HG03103 (cell line): ENCODE measurements around the gene DDX28.
A peak's percentile ranks its signal among the peaks of the same experiment; 100 is the strongest.
"Not testable (repeated sequence)": the region's sequence is repeated elsewhere in the genome, so short reads cannot be mapped to it uniquely, and the experiment has no call there.

ENCODE experiments used
- ATAC-seq: cut with Tn5 transposase; IDR thresholded peaks from one replicate; pipeline ENCODE4 v1.9.1; 2021; ENCODE audit warnings: low read depth; ENCODE audit not compliant: unreplicated experiment

Gene DDX28

DNA sequence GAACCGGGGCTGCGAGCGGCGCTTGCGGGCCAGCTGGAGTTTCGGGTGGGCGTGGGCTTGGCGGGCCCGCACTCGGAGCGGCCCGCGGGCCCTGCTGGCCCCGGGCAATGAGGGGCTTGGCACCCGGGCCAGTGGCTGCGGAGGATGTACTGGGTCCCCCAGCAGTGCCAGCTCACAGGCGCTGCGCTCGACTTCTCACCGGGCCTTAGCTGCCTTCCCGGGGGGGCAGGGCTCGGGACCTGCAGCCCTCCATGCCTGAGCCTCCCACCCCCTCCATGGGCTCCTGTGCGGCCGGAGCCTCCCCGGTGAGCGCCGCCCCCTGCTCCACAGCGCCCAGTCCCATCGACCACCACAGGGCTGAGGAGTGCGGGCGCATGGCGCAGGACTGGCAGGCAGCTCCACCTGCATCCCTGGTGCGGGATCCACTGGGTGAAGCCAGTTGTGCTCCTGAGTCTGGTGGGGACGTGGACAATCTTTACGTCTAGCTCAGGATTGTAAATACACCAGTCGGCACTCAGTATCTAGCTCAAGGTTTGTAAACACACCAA is 24.7 kb downstream of the DDX28 start:
- ATAC-seq: not testable (repeated sequence)

DNA sequence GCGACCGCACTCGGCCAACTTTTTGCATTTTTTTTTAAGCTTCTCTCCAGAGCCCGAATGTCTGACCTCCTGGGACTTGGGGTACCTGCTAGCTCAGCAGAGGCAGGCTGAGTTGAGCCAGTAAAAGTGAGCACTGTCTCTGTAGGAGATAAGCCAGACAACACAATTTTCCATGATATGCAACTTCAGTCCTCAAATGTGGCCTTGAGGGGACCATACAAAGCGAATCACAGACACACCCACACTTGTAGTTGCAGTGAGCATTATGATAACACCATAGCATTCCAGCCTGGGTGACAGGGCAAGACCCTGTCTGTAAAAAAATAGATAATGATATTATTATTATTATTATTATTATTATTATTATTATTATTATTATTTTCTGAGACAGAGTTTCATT is 26.4 kb downstream of the DDX28 start:
- ATAC-seq: no peak

DNA sequence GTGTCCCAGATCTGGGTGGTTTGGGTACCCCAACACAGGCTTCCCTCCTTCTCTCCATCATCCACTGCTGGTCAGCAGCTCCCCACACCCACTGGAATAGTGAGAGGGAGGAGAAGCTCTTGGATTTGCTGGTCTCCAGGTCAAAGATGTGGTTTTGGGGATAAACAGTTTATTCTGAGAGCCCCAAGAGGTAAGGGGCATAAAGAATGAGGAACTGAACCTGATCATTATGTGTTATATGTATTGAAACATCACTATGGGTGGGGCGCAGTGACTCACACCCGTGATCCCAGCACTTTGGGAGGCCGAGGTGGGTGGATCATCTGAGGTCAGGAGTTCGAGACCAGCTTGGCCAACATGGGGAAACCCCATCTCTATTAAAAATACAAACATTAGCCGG is 27.6 kb downstream of the DDX28 start:
- ATAC-seq: no peak

DNA sequence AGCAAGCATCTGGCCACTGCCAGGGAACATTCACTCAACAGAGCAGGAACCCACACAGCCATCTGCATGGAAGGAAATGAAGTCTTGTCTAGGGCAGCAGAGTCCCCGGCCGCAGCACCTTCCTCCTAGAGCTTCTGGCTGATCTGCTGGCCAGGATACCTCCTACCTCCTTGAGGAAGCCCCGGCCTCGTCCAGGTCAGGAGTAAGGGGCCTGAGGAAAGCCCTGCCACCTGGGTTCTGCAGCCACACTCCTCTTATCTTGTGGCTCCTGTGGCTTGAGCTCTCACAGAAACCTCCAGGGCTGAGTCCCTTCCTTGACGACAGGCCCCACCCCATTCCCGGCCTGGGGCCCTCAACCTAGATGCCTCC is 29.0 kb downstream of the DDX28 start:
- not testable (repeated sequence) for ATAC-seq

DNA sequence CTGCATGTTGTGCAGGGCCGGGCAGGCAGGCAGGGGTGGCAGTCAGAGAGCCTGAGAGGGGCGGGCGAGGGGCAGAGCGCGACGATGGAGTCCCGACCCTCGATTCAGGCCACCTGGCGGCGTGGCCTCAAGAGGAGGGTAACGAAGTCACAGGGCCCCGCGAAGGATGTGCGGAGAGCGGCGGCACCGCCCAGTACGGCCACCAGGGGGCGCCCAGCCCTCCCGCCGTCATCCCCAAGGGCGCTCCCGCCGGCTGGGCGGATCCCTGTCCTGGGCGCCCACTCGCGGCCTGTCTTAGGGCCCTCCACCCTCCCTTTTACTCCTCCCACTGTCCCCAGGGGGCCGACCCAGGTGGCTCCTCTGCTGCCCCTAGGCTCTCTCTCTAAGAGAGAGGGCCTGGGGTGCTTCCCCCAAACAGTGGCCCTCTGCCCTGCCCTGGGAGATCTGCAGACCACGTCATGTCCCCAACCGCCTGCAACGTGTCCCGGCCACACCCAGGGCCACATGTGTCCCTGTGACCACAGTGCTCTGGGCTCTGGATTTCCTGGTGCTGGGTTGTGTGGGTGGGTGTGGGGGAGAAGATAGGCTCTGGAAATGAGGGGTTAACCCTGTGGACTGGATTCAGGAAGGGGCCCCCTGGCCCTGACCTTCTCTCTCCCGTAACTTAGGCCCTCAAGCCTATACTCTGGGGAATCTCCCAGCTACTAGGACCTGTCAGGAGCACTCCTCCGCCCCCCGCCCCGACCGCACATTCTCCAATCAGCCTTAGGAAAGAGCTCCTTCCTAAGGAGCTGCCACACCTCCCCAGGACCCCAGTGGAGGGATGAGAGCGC is 29.6 kb downstream of the DDX28 start:
- peak; percentile 62 for ATAC-seq

DNA sequence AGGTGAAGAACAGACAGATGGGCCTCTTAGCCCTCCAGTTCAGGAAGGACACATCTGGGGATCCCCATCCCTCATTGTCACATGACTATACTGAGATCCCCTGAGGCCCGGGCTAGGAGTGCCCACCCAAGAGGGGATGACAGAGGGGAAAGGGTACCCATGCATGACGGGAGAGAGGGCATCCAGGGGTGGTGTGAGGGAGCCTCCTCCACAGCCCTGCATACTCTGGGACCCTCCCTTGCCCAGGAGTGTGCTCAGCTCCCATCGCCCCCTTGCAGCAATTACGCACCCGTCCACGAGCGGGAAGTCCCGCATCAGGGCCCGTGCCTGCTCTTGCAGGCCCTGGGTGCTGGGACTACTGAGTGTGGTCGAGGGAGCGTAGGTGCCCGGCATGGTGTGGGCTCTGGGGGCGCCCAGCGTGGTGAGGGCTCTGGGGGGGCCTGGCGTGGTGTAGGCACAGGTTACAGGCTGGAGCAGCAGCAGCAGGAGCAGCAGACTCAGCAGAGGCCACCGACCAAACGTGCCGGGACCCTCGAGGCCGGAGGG is 30.3 kb downstream of the DDX28 start:
- ATAC-seq: peak; percentile 11

DNA sequence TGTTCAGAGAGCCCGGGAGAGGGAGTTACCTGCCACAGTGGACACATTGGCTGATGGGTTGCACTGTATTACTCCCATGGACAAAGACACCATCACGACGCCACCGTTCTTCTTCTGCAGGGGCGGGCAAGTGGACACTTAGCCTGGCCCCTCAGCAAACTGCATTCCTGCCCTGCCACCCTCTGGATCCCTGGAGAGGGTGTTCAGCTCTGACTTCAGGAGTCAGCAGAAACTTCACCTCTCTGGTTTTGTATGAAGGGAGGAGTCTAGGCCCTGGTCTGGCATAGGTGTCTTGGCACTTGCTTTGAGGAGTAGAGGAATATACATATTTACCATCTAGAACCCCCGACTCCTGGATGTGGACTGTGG is 33.0 kb downstream of the DDX28 start:
- no peak for ATAC-seq

DNA sequence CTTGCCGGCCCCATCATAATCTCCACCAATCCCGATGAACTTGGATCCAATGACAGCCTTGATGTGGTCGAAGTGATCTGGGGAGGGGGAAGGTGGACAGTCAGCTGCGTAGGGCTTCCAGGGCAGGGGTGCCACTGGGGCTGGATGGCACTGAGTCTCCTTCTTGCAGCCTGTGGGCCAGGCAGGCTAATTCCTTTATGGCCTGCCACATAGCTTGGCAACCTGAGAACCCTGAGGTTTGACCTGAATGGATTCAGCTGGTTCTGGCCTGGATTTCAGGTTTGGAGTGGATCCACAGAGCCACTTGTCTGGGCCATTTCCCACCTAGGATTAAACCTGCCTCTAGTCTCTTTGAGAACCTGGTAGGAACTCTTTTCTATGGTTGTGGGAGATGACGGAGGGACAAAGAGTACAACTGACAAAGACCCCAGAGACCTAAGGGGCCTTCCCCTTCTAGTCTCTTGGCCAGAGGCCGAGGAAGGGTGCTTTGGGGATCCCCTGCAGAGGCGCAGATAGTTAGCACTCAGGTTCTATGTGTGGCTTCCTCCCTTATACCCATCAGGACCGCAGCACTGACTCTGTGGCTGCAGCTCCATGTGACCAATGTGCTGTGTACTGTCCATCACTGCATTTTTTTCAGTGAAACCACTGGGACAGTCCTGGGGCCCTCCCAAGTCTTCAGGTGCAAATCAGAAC is 33.6 kb downstream of the DDX28 start:
- ATAC-seq: no peak

DNA sequence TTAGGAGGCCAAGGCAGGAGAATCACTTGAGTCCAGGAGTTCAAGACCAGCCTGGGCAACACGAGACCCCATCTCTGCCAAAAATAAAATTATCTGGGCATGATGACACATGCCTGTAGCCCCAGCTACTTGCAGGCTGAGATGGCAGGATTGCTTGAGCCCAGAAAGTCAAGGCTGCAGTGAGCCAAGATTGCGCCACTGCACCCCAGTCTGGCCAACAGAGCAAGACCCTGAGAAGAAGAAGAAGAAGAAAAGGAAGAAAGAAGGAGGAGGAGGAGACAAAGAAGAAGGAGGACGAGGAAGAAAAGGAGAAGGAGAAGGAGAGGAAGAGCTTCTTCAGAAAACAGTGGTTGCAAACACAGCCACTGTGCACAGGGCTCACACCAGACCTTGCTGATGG is 34.4 kb downstream of the DDX28 start:
- ATAC-seq: no peak

DNA sequence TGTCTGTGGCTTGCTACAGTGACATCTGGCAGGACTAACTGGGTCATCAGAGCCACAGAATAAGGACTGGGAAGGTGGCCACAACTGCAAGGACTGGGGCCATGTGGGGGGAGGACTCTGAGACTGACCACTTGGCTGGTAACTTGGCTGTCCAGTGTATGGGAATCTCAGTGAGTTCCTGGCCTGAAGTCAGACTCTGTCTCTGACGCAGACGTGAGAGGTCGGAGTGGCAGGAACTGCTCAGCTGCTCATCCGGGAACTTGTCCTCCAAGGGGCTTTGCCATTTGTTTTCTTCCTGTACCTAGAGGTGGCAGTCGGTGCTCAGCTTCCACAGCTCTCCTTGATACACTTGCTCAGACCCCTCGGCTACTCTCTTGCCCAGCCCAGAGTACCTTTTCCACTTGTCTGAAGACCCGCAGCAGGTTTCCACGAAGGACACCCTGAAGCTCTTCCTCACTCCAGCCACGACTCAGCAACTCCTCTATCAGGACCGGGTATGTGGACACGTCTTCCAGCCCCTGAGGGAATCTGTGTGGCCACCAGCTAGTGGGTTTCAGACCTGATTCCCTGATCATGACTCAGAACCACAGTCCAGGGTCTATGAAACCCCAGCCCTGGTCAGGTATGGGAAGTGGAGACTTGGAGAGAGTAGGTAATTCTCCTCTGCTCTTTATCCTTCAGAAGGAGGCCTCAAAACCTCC is 35.4 kb downstream of the DDX28 start:
- no peak for ATAC-seq

DNA sequence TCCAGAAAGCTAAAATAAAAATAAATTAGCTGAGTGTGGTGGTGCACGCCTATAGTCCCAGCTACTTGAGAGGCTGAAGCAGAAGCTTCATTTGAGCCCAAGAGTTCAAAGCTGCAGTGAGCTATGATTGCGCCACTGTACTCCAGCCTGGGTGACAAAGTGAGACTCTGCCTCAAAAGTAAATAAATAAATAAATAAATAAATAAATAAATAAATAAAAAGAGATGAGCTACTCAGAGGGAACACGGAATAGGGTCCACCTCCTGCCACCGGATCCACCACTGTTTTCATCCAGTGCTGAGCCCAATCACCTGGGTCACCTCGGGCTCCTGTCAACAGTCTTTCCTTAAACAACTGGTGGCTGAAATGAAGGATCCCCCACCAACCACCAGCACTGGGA is 36.1 kb downstream of the DDX28 start:
- no peak for ATAC-seq

DNA sequence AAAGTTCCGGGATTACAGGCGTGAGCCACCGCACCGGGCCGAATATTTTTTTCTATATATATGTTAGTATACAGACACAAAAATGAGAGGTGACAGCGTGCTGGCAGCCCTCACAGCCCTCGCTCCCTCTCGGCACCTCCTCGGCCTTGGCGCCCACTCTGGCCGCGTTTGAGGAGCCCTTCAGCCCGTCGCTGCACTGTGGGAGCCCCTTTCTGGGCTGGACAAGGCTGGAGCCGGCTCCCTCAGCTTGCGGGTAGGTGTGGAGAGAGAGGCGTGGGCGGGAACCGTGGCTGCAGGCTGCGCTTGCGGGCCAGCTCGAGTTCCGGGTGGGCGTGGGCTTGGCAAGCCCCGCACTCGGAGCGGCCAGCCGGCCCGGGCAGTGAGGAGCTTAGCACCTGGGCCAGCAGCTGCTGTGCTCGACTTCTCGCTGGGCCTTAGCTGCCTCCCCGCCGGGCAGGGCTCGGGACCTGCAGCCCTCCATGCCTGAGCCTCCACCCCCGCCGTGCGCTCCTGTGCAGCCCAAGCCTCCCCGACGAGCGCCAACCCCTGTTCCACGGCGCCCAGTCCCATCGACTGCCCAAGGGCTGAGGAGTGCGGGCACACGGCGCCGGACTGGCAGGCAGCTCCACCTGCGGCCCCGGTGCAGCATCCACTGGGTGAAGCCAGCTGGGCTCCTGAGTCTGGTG is 40.9 kb downstream of the DDX28 start:
- no peak for ATAC-seq

DNA sequence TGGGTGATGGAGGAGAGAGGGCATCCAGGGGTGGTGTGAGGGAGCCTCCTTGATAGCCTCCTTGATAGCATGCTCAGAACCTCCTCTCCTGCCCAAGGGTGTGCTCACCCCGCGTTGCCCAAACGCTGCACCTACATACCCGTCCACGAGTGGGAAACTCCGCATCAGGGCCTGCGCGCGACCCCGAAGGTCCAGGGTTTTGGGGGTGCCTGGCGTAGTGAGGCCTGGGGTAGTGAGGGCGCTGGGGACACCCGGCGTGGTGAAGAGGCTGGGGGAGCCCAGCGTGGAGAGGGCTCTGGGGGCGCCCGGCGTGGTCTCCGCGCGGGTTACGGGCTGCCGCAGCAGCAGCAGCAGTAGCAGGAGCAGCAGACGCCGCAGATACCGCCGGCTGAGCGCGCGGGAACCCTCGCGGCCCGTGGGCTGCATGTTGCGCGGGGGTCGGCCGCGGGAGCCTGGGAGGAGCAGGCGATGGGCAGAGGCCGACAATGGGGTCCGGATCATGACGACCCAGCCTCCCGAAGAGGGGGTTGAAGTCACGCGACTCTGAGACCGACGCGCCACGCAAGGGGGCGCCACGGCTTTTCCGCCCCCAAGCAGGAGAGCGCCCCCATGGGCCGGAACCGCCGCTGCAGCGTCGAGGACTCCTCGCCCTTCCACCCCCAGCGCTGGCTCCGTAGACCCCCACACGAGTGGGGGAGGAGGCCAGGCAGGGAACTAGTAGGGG is 42.9 kb downstream of the DDX28 start, which contains the start of gene DPEP3:
Gene DPEP3 (minus strand): TSS at position 545 of the 724 bp plus-strand sequence. CDS start 119 bp downstream, at position 426.
- ATAC-seq: no peak

DNA sequence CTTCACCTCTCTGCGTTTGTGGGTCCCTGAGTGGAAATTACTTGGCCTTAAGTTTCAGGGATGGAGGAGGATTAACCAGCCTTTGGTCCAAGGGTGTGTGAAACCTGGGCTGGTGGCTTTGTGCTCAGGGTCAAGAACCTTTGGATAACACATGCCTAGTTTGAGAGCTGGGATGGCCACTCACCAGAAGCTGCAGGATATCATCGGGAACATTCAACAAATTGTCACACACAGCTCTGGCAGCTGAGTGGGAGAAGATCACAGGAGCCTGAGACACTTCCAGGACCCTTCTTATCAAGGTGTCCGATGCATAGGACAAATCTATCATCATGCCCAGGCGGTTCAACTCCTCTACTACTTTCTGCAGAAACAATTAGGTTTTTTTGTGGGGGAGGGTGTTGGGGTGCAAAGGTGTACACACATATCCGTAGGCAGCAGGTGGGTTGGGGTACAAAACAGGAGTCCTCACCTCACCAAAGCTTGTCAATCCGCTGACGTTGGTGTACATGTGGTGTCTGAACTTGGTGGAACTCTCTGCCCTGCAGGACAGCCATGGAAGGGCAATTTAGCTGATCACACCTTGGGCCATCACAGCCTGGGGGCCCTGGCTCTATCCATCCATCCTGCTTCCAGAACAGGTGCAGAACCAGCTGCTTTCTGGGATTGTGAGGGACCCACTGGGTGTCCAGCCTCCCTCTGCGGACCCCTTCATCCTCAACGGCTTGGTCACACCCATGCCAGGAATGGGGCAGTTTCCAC is 45.4 kb downstream of the DDX28 start:
- ATAC-seq: no peak

DNA sequence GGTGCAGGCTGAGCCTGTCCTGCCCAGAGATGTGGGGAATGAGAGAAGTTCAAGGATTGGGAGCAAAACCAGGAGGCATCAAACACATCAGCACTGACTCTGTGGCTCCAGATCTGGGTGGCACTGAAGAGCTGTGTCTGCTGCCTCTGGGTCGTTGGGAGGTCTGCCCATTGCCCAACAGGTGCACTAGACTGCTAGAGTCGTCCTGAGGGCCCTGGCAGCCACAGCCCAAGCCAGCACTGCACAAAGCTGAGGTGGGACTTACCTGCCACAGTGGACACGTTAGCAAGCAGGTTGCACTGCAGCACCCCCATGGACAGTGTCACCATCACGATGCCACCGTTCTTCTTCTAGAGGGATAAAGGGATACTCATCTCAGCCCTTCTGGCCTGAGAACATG is 46.0 kb downstream of the DDX28 start:
- ATAC-seq: no peak

DNA sequence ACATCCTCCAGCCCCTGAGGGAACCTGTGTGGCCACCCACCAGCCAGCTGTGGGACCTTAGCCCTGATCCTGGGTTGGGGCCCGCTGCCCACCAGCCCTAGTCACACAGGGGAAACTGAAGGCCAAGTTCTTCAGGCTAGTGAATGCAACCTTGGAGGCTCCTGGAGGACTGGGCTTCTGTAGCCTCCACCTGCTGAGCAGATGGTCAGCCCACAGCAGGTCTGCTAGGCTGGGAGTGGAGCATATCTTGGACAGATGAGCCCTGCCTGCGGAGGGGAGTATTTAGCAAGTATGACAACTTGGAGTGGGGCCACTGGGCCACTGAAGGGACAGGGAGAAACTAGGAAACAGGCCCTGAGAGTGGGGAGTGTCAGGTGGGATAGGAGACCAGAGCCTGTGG is 46.8 kb downstream of the DDX28 start:
- ATAC-seq: no peak

DNA sequence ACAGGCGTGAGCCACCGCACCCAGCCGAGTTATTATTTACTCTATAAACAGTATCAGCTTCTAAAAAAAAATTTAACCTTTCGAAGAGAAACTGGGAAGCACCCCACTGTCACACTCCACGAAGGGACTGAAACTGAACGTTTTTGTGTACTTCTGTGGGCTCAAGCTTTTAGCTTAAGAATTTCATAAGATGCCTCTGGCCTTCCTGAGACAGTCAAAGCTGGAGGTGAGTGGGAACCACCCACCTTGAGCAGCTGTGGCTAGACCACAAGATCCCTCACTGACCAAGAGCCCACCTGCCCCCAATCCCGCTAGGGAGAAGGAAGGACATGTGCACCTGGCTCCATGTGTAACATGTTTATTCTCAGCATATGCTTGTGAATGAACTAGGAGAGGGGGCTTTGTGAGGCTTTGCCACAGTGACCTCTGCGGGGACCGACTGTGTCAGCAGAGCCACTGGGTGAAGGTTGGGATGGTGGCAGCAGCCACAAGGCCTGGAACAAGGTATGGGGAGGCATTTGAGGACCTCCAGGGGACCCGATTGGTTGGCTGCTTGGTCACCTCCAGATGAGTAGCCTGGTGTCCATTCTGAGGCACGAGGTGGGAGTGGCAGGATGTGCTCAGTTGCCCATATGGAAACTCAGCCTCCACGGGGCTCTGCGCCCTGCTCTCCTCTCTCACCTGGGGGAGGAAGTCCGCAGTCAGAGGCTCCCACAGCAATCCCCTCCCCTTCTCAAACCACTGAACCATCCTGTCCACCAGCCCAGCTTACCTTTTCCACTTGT is 47.5 kb downstream of the DDX28 start:
- no peak for ATAC-seq

DNA sequence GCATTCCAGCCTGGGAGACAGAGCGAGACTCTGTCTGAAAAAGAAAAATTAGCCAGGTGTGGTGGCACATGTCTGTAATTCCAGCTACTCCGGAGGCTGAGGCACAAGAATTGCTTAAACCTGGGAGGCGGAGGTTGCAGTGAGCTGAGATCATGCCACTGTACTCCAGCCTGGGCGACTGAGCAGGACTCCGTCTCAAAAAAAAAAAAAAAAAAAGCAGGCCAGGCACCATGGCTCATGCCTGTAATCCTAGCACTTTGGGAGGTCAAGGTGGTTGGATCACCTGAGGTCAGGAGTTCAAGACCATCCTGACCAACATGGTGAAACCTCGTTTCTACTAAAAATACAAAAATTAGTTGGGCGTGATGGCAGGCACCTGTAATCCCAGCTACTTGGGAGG is 50.7 kb downstream of the DDX28 start:
- not testable (repeated sequence) for ATAC-seq
